ENCODE measurements around the gene XPNPEP3.

Gene XPNPEP3

GRCh38 chr22:40904101-40904500 is 47.2 kb downstream of the XPNPEP3 start:
- no peak overlapping the region for H3K4me3 ChIP-seq (ENCODE audit: low read depth, low read length)
- H3K27ac ChIP-seq (ENCODE audit: extremely low read depth, low read depth, low read length) = no peak overlapping the region
- H3K9me3 ChIP-seq (ENCODE audit: control insufficient read depth, insufficient read depth, low read depth, low read length) = no peaks in the 10 kb centered on the region
- ChIA-PET CTCF (no interaction called here), POLR2A (no interaction called here)
- TF ChIP-seq ZNF169 (tag by site-specific recombination; IDR thresholded peaks at IDR 0.05) (no peak), BCL6B (tag by site-specific recombination; IDR thresholded peaks at IDR 0.05) (no peak), ZNF24 (tag by site-specific recombination; IDR thresholded peaks at IDR 0.05) (no peak), ZNF701 (tag by site-specific recombination; IDR thresholded peaks at IDR 0.05) (no peak), ZXDB (tag by site-specific recombination; IDR thresholded peaks at IDR 0.05) (no peak), TRIM28 (IDR thresholded peaks at IDR 0.05; ENCODE audit: borderline replicate concordance, low read length) (no peak), ZNF529 (tag by site-specific recombination; IDR thresholded peaks at IDR 0.05; ENCODE audit: insufficient replicate concordance) (no peak)
- H3K4me1 ChIP-seq (ENCODE audit: control insufficient read depth, insufficient read depth, low read length) = no peaks in the 10 kb centered on the region
- H3K36me3 ChIP-seq (ENCODE audit: control insufficient read depth in 2 of 2, insufficient read depth in 1 of 2, low read length in 2 of 2) = peaks cover 4 to 23% of the 10 kb centered on the region in 2 experiments; a peak in 2 of 3 replicates

GRCh38 chr22:40908895-40909294 is 51.9 kb downstream of the XPNPEP3 start:
- CTCF ChIA-PET = interaction anchor here (0.6 to 2.1 kb wide), 6 partner anchors 9 to 886 kb away, joined by 3 to 11 read pairs (median 4); no protein-coding TSS in a partner anchor
- H3K27ac ChIP-seq (ENCODE audit: extremely low read depth, low read depth, low read length) = no peak overlapping the region
- no peaks in the 10 kb centered on the region for H3K9me3 ChIP-seq (ENCODE audit: control insufficient read depth, insufficient read depth, low read depth, low read length)
- POLR2A ChIA-PET = no interaction called here
- H3K4me1 ChIP-seq (ENCODE audit: control insufficient read depth, insufficient read depth, low read length) = no peaks in the 10 kb centered on the region
- H3K36me3 ChIP-seq (ENCODE audit: control insufficient read depth in 2 of 2, insufficient read depth in 1 of 2, low read length in 2 of 2) = peaks cover 19 to 33% of the 10 kb centered on the region in 2 experiments; a peak in 2 of 3 replicates
- no peak overlapping the region for H3K4me3 ChIP-seq (ENCODE audit: low read depth, low read length)
- TF ChIP-seq ZNF26 (tag by site-specific recombination; IDR thresholded peaks at IDR 0.05) (no peak), WT1 (tag by site-specific recombination; IDR thresholded peaks at IDR 0.05) (no peak), ZNF670 (tag by site-specific recombination; IDR thresholded peaks at IDR 0.05; ENCODE audit: low read depth) (no peak), GLIS2 (tag by site-specific recombination; IDR thresholded peaks at IDR 0.05) (no peak), ZNF521 (tag by site-specific recombination; IDR thresholded peaks at IDR 0.05) (no peak), ZNF837 (tag by site-specific recombination; IDR thresholded peaks at IDR 0.05) (no peak), ZBTB48 (tag by site-specific recombination; IDR thresholded peaks at IDR 0.05) (no peak), ZNF169 (tag by site-specific recombination; IDR thresholded peaks at IDR 0.05) (no peak), ZNF513 (tag by site-specific recombination; IDR thresholded peaks at IDR 0.05) (no peak), ZNF529 (tag by site-specific recombination; IDR thresholded peaks at IDR 0.05; ENCODE audit: insufficient replicate concordance) (no peak), ZNF366 (tag by site-specific recombination; conservative IDR thresholded peaks at IDR 0.05) (no peak), ZBTB44 (tag by site-specific recombination; IDR thresholded peaks at IDR 0.05) (no peak)
- TF ChIP-seq, protein P1, sequence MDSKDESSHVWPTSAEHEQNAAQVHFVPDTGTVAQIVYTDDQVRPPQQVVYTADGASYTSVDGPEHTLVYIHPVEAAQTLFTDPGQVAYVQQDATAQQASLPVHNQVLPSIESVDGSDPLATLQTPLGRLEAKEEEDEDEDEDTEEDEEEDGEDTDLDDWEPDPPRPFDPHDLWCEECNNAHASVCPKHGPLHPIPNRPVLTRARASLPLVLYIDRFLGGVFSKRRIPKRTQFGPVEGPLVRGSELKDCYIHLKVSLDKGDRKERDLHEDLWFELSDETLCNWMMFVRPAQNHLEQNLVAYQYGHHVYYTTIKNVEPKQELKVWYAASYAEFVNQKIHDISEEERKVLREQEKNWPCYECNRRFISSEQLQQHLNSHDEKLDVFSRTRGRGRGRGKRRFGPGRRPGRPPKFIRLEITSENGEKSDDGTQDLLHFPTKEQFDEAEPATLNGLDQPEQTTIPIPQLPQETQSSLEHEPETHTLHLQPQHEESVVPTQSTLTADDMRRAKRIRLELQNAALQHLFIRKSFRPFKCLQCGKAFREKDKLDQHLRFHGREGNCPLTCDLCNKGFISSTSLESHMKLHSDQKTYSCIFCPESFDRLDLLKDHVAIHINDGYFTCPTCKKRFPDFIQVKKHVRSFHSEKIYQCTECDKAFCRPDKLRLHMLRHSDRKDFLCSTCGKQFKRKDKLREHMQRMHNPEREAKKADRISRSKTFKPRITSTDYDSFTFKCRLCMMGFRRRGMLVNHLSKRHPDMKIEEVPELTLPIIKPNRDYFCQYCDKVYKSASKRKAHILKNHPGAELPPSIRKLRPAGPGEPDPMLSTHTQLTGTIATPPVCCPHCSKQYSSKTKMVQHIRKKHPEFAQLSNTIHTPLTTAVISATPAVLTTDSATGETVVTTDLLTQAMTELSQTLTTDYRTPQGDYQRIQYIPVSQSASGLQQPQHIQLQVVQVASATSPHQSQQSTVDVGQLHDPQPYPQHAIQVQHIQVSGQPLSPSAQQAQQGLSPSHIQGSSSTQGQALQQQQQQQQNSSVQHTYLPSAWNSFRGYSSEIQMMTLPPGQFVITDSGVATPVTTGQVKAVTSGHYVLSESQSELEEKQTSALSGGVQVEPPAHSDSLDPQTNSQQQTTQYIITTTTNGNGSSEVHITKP (tag by site-specific recombination; IDR thresholded peaks at IDR 0.05) = no peak
- TF ChIP-seq, protein P2, sequence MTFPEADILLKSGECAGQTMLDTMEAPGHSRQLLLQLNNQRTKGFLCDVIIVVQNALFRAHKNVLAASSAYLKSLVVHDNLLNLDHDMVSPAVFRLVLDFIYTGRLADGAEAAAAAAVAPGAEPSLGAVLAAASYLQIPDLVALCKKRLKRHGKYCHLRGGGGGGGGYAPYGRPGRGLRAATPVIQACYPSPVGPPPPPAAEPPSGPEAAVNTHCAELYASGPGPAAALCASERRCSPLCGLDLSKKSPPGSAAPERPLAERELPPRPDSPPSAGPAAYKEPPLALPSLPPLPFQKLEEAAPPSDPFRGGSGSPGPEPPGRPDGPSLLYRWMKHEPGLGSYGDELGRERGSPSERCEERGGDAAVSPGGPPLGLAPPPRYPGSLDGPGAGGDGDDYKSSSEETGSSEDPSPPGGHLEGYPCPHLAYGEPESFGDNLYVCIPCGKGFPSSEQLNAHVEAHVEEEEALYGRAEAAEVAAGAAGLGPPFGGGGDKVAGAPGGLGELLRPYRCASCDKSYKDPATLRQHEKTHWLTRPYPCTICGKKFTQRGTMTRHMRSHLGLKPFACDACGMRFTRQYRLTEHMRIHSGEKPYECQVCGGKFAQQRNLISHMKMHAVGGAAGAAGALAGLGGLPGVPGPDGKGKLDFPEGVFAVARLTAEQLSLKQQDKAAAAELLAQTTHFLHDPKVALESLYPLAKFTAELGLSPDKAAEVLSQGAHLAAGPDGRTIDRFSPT (tag by site-specific recombination; IDR thresholded peaks at IDR 0.05) = no peak
- TF ChIP-seq, protein P3, sequence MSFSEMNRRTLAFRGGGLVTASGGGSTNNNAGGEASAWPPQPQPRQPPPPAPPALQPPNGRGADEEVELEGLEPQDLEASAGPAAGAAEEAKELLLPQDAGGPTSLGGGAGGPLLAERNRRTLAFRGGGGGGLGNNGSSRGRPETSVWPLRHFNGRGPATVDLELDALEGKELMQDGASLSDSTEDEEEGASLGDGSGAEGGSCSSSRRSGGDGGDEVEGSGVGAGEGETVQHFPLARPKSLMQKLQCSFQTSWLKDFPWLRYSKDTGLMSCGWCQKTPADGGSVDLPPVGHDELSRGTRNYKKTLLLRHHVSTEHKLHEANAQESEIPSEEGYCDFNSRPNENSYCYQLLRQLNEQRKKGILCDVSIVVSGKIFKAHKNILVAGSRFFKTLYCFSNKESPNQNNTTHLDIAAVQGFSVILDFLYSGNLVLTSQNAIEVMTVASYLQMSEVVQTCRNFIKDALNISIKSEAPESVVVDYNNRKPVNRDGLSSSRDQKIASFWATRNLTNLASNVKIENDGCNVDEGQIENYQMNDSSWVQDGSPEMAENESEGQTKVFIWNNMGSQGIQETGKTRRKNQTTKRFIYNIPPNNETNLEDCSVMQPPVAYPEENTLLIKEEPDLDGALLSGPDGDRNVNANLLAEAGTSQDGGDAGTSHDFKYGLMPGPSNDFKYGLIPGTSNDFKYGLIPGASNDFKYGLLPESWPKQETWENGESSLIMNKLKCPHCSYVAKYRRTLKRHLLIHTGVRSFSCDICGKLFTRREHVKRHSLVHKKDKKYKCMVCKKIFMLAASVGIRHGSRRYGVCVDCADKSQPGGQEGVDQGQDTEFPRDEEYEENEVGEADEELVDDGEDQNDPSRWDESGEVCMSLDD (tag by site-specific recombination; IDR thresholded peaks at IDR 0.05) = no peak
